ENCODE results near the gene RAB3IL1.
"Not testable (repeated sequence)": the region's sequence is repeated elsewhere in the genome, so short reads cannot be mapped to it uniquely, and the experiment has no call there.

The RAB3IL1 gene

GRCh38 chr11:61917334-61918109, at the start of gene RAB3IL1:
Gene RAB3IL1, minus strand, starts transcription at chr11:61917566. Its CDS starts 199 bp downstream, at chr11:61917367.
- DNase-seq (ENCODE audit: low spot score), result peak; percentile 94

- DNase-seq (ENCODE audit: low spot score), result no peak
Measured at GRCh38 chr11:61966734-61967115, 49.4 kb upstream of the RAB3IL1 start.

GRCh38 chr11:61964666-61965271, 47.4 kb upstream of the RAB3IL1 start:
- not testable (repeated sequence) for DNase-seq (ENCODE audit: low spot score)

GRCh38 chr11:61964058-61964665, 46.8 kb upstream of the RAB3IL1 start:
- DNase-seq (ENCODE audit: low spot score), result no peak

GRCh38 chr11:61963282-61964057, 46.1 kb upstream of the RAB3IL1 start:
- no peak for DNase-seq (ENCODE audit: low spot score)

- peak; percentile 34 for DNase-seq (ENCODE audit: low spot score)
Measured at GRCh38 chr11:61963016-61963281, 45.6 kb upstream of the RAB3IL1 start.

GRCh38 chr11:61962213-61963015, 45.0 kb upstream of the RAB3IL1 start:
- peak; percentile 21 for DNase-seq (ENCODE audit: low spot score)

GRCh38 chr11:61961570-61962212, 44.3 kb upstream of the RAB3IL1 start:
- peak; percentile 62 for DNase-seq (ENCODE audit: low spot score)

GRCh38 chr11:61960532-61960931, 43.2 kb upstream of the RAB3IL1 start:
- no peak for DNase-seq (ENCODE audit: low spot score)

GRCh38 chr11:61959678-61960077, 42.3 kb upstream of the RAB3IL1 start:
- peak; percentile 1 for DNase-seq (ENCODE audit: low spot score)

GRCh38 chr11:61959114-61959513, 41.7 kb upstream of the RAB3IL1 start:
- DNase-seq (ENCODE audit: low spot score), result no peak

GRCh38 chr11:61958590-61958989, 41.2 kb upstream of the RAB3IL1 start:
- DNase-seq (ENCODE audit: low spot score), result no peak

GRCh38 chr11:61957021-61957770, 39.8 kb upstream of the RAB3IL1 start:
- no peak for DNase-seq (ENCODE audit: low spot score)

- no peak for DNase-seq (ENCODE audit: low spot score)
Measured at GRCh38 chr11:61956191-61957020, 39.0 kb upstream of the RAB3IL1 start.

GRCh38 chr11:61955422-61956135, 38.2 kb upstream of the RAB3IL1 start:
- DNase-seq (ENCODE audit: low spot score), result no peak

GRCh38 chr11:61954851-61955421, 37.6 kb upstream of the RAB3IL1 start:
- DNase-seq (ENCODE audit: low spot score), result peak; percentile 90

GRCh38 chr11:61954106-61954850, 36.9 kb upstream of the RAB3IL1 start:
- DNase-seq (ENCODE audit: low spot score), result no peak

GRCh38 chr11:61953632-61954031, 36.3 kb upstream of the RAB3IL1 start:
- not testable (repeated sequence) for DNase-seq (ENCODE audit: low spot score)

Data from AG20443 (cell line).